DMS153 treated with DMSO at 0.1 percent for 48 hours (cell line): ENCODE data around the gene GPBP1.
"Not testable (repeated sequence)": the region's sequence is repeated elsewhere in the genome, so short reads cannot be mapped to it uniquely, and the experiment has no call there.

Experiments
- DNase-seq: peaks from one replicate; lab custom pipeline; 2025; ENCODE audit not compliant: unreplicated experiment; lab: John Stamatoyannopoulos, UW

The GPBP1 gene

DNA sequence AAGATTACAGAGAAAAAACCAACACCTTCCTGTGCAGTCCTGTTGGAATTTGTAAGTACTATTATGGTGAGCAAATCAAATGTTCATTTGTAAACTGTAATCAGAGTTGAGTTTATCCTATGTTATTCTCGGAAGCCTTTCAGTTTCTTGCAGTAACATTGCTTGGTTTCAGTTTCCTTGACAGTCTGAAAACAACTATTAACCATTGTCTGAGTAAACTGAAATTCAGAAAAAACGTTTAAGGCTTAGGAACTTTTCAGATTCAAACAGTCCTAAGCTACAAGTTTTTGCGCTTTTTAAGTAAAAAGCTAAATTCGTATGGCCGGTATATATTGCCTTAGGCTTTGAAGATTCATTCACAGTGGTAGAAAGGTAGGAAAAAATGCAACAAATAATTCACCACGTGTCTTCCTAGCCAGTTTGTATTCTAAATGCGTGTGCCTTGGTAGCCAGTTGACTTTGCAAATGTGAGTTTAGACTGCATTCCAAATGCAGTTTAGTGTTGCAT is 2.5 kb downstream of the GPBP1 start:
- DNase-seq: no peak

DNA sequence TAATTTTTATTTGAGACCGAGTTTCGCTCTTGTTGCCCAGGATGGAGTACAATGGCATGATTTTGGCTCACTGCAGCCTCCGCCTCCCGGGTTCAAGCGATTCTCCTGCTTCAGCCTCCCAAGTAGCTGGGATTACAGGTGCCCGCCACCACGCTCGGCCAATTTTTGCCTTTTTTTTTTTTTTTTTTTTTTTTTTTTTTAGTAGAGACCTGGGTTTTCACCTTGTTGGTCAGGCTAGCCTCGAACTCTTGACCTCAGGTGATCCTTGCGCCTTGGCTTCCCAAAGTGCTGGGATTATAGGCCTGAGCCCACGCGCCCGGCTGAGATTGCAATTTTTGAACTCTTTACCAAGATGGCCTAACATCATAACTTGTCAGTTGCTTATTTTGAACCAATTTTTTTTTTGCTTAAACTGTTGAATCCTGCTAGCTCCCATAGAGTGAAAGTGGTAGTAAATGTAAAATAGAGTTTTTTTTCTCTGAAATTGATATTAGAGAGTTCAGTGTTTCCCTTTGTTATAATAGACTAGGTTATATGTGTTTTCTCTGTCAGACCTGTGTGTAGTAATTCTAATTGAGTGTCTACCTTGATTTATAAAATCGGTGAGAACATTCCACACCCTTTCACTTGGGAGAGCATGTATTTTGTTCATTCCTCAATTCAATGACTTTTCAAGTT is 3.8 kb downstream of the GPBP1 start:
- DNase-seq: no peak

DNA sequence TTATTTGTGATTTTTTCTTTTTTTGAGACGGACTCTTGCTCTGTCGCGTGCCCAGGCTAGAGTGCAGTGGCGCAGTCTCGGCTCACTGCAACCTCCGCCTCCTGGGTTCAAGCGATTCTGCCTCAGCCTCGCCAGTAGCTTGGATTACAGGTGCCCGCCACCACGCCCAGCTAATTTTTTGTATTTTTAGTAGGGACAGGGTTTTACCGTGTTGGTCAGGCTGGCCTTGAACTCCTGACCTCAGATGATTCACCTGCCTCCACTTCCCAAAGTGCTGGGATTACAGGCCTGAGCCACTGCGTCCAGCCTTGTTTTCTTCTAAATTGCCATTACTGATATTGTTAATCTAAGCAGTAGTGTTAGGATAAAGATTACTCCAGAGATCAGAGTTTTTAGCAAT is 4.4 kb downstream of the GPBP1 start:
- not testable (repeated sequence) for DNase-seq

DNA sequence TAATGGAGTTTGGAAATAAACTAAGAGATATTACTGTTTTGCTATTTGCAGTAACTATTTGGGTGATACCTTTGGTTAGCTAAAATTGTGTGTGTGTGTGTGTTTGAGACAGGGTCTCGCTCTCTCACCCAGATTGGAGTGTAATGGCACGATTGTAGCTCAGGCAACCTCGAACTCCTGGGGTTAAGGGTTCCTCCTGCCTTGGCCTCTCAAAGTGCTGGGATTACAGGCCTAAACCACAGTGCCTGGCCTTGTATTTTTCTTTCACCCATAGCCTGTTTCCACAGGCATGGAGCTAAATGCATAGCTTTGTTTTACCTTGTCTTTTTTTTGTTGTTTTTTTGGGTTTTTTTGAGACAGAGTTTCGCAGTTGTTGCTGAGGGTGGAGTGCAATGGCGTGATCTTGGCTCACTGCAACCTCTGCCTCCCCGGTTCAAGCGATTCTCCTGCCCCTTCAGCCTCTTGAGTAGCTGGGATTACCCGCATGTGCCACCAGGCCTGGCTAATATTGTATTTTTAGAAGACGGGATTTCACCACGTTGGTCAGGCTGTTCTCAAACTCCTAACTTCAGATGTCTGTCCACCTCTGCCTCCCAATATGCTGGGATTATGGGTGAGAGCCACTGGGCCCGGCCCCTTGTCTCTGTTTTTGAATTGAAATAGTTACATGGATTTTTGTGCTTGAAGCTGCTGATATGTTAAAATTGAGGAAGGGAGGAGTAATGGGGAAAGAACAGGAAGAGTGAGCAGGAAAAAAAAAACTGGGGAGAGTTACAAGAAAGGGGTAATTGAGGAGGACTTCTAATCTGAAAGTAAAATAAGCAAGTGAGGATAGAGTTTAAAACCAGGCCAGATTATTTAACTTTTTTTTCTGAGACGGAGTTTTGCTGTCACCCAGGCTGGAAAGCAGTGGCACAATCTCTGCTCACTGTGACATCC is 5.7 kb downstream of the GPBP1 start:
- no peak for DNase-seq

DNA sequence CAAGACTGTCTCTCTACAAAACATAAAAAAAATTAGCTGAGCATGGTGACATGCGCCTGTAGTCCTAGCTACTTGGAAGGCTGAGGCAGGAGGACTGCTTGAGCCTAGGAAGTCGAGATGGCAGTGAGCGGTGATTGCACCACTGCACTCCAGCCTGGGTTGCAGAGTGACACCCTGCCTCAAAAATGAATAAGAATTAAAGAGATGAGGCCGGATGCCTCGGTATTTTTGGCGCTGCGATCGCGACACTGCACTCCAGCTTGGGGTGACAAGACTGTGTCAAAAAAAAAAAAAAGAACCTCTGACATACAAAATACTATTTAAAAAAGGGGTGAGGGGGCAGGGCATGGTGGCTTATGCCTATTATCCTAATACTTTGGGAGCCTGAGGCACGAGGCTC is 7.3 kb downstream of the GPBP1 start:
- no peak for DNase-seq

DNA sequence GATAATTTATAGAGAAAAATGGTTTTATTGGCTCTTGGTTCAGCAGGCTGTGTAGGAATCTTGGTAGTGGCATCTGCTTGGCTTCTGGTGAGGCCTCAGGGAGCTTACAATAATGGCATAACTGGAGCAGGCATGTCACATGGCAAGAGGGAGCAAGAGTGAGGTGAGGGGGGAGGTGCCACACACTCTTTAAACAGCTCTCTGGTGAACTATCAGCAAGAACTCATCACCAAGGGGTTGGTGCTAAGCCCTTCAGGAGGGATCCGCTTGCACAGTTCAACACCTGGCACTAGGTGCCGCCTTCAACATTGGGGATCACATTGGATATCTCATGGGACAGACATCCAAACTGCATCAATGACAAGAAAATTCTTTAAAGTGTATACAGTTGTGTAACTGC is 10.5 kb downstream of the GPBP1 start:
- DNase-seq: no peak

DNA sequence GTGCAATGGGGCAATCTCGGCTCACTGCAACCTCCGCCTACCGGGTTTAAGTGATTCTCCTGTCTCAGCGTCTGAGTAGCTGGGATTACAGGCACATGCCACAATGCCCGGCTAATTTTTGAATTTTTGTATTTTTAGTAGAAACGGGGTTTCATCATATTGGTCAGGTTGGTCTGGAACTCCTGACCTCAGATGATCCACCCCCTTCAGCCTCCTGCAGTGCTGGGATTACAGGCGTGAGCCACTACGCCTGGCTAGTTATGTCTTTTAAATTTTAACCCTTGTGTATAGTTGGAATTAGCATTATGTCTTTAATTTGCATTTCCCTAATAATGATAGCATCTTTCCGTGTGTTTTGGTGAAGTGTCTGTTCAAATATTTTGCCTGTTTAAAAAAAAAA is 11.5 kb downstream of the GPBP1 start:
- DNase-seq: no peak

DNA sequence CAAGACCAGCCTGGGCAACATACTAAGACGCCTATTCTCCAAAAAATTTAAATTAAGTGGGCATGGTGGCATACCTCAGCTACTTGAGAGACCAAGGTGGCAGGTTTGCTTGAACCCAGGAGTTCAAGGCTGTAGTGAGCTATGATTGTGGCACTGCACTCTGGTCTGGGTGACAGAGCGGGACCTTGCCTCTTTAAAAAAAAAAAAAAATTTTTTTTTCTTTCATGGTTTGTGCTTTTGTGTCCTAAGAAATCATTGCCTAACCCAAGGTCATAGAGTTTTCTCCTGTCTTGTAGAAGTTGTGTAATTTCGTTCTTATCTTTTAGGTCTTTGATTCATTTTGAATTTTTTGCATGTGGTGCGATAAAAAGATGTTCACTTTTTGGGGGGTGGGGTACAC is 12.3 kb downstream of the GPBP1 start:
- DNase-seq: no peak

DNA sequence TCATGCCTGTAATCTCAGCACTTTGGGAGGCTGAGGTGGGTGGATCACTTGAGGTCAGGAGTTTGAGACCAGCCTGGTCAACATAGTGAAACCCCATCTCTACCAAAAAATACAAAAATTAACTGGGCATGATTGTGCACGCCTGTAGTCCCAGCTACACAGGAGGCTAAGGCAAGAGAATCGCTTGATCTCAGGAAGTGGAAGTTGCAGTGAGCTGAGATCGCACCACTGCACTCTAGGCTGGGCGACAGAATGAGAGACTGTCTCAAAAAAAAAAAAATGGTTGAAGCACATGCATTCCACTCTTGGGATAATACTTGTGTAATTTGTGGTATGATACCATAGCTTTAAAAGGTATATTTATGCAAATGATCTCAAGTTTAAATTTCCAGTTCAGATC is 14.1 kb downstream of the GPBP1 start:
- not testable (repeated sequence) for DNase-seq

DNA sequence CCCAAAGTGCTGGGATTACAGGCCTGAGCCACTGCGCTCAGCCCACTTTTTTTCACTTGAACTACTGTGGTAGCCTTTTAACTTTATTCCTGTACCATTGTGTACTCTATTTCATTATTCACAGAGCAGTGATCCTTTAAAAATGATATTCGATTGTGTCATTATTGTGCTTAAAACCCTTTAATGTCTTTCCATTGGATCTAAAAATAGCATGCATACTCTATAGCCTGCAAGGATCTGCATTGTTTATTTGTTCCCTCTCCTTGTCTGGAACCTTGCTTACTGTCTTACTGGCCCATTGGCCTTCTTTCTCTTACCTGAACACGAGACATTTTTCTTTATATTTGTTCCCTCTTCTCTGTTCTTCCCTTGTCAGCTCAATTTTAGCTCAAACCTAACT is 15.7 kb downstream of the GPBP1 start:
- no peak for DNase-seq

DNA sequence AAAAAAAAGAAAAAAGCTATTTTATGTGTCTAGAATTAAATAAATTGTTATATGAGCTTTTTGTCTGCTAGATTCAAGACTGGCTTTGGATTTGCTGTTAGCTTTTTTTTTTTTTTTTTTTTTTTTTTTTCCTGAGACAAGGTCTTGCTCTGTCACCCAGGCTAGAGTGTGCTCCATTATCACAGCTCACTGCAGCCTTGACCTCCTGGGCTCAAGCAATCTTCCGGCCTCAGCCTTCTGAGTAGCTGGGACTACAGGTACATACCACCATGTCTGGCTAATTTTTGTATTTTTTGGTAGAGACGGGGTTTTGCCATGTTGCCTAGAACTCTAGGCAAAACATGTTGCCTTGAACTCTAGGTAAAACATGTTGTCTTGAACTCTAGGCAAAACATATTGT is 16.7 kb downstream of the GPBP1 start:
- no peak for DNase-seq

DNA sequence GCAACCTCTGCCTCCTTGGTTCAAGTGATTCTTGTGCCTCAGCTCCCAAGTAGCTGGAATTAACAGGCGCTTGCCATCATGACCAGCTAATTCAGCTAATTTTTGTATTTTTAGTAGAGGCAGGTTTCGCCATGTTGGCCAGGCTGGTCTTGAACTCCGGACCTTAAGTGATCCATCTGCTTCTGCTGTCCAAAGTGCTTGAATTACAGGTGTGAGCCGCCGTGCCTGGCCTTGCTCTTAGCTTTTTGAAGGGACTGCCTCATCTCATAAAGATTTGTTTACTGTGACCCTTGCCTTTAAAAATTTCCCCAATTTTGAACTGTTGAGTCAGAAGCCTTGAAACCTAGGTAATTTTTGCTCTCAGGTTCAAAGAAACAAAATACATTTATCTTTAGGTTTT is 17.3 kb downstream of the GPBP1 start:
- DNase-seq: no peak

DNA sequence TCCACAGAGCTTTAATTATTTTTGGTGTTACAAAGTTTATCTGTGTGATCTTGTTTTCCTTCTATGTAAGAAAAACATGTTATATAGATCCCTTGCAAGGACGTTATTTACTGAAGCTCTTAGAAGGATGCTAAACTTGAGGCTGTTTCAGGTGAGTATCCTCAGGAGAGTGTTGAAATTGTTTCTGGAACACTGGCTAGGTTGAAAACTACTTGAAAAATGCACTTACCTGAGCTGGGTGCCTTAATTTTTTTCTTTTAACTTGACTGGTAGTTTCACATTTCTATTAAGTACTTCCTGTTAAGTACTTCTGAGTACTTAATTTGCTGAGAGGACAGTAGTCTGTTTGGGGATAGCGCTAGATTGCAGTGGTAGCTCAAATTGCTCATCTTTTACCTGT is 18.1 kb downstream of the GPBP1 start:
- no peak for DNase-seq

DNA sequence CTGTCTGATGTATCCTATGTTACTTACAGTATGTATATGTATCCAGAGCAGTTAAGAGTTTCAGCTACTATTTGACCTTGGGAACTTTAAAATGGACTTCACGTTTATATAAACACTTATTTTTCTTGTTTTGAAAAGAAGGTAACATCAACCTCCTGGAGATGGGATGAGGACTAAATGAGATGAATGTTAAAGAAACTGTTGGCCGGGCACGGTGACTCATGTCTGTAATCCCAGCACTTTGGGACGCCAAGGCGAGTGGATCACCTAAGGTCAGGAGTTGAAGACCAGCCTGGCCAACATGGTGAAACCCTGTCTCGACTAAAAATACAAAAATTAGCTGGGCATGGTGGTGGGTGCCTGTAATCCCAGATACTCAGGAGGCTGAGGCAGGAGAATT is 19.0 kb downstream of the GPBP1 start:
- DNase-seq: not testable (repeated sequence)

DNA sequence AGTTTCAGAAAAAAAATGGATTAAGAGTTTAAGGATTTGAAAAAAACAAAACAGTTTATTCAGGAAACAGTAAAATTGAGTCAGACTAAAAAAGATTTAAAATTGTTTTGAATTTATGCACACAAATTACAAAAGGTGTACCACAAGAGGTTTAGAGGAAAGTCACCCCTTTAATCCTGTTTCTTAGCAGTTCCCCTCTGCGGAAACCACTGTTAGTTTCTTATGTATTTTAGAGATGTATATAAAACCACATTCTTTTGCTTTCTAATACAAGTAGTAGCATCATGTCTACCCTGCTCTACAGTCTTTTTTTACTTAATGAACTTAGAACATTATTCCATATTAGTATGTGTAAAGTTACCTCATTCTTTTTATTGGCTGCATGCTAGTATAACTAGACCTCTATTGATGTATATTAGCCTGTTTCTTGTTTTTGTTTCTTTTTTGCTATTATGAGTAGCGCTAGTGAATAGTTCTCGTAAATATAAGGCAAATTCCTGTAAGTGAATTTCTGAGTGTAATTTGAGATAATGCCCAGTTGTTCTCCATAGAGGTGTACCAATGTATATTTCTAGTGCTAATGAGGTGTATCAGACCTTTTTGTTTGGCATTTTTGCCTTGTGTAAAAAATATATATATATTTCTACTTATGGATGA is 20.0 kb downstream of the GPBP1 start:
- no peak for DNase-seq

DNA sequence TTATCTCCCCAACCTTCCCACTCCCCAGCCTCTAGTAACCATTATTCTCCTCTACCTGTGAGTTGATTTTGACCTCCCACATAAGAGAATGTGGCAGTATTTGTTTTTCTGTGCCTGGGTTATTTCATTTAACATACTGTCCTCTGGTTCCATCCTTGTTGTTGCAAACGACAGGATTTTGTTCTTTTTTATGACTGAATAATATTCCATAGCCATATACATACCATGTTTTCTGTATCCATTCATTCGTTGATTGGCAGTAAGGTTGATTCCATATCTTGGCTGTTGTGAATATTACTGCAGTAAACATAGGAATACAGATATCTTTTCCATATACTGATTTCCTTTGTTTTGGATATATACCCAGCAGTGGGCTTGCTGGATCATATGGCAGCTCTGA is 20.8 kb downstream of the GPBP1 start:
- no peak for DNase-seq

DNA sequence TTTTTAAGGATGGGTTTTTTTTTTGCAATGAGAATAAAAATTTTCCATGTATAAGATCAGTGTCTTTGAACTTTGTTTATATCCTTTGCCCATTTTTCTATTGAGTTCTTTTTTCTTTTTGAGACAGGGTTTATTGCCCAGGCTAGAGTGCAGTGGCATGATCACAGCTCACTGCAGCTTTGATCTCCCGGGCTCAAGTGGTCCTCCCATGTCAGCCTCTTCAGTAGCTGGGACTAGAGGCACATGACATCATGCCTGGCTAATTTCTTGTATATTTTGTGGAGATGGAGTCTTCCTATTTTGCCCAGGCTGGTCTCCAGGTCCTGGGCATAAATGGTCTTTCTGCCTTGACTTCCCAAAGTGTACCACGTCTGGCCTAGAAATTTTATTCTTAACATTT is 21.2 kb downstream of the GPBP1 start:
- no peak for DNase-seq

DNA sequence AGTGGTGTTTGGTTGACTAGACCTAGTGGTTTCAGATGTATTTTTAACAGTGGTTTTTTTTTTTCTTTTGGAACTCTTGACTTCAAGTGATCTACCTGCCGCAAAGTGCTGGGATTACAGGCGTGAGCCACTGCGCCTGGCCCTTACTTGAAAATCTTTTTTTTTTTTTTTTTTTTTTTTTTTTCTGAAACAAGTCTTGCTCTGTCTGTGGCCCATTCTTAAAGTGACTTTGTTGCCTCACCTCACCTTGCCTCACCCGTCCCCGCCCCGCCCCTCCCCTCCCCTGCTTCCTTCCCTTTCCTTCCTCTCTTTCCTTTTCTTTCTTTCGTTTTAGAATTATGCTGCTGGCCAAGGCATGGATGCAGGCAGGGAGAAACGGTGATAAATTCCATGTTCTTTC is 26.0 kb downstream of the GPBP1 start:
- DNase-seq: no peak

DNA sequence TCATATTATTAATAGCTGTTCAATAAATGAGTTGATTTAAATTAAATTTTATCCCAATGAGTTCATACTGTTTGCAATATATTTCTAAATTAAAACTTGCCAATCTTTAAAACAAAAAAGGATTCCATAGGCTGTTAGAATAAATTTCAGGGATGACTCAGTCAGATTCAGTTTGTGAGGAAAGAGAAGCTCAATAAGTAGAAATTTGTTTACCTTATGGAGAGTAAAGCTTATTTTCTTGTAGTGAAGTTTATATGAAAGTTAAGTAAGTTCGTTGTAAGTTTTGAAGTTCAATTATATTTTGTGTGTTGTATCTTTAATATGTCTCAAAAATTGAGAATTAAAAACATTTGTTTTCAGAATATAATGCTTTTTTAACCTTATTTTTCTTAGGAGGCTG is 29.0 kb downstream of the GPBP1 start:
- no peak for DNase-seq

DNA sequence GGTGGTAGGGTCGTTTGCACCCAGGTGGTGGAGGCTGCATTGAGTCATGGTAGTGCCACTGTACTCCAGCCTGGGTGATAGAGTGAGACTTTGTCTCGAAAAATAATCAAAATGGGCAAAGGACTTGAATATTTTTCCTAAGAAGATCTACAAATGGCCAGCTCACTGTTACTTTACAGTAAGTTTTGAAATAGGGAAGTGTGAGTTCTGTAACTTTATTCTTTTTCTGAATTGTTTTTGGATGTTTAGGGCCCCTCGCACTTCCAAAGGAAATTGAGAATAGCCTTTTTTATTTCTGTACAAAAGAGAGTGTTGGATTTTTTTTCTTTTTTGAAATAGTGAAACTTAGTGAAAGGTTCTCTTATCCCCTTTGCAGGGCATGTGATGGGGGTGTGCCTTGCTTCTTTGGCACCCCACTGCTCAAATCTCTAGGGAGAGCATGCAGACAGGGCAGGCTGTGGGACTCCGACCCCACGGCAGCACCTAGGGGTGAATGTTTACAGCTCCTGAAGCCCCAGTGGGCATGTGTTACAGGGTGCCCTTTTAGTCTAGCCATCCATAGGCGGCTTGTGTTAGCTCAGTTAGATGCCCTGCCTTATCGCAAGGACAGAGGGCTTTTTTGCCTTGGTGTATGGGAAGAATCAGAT is 33.3 kb downstream of the GPBP1 start:
- no peak for DNase-seq

DNA sequence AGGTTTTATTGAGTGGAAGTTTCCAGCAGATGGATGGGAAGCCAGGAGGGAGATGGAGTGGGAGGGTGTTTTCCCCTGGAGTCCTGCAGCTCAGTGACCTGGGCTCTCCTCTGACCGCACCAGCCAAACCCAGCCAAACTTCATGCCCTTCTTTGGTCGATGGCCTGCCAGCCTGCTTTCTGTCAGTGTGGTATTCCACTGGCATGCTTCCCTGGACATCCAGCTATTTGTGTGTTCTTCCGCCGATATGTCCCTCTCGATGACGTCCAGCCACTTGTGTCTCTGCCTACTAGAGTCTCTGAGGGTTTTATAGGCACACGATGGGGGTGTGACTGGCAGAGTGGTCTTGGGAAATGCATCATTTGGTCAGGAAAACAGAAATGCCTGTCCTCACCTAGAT is 33.8 kb downstream of the GPBP1 start:
- no peak for DNase-seq
